GM21619 (cell line): ENCODE results near the gene BTRC.
A peak's percentile ranks its signal among the peaks of the same experiment; 100 is the strongest.

Source experiments
- ATAC-seq: cut with Tn5 transposase; IDR thresholded peaks from one replicate; pipeline ENCODE4 v1.9.1; 2021; ENCODE audit not compliant: unreplicated experiment

Gene BTRC

GRCh38 chr10:101564490-101564991 is 210.6 kb downstream of the BTRC start:
- ATAC-seq = no peak

GRCh38 chr10:101565370-101565900 is 211.5 kb downstream of the BTRC start:
- no peak for ATAC-seq

- no peak for ATAC-seq
These were observed 212.0 kb downstream of the BTRC start for GRCh38 chr10:101565936-101566332.

- no peak for ATAC-seq
These were observed 212.6 kb downstream of the BTRC start for GRCh38 chr10:101566333-101567164.

GRCh38 chr10:101567165-101568006 is 213.4 kb downstream of the BTRC start:
- no peak for ATAC-seq

- no peak for ATAC-seq
These were observed 214.2 kb downstream of the BTRC start for GRCh38 chr10:101568054-101568745.

GRCh38 chr10:101569323-101569621 is 215.3 kb downstream of the BTRC start:
- no peak for ATAC-seq

GRCh38 chr10:101569622-101570427 is 215.9 kb downstream of the BTRC start:
- ATAC-seq = peak; percentile 59

- ATAC-seq = peak; percentile 8
These were observed 216.7 kb downstream of the BTRC start for GRCh38 chr10:101570428-101571270.

GRCh38 chr10:101571271-101571925 is 217.4 kb downstream of the BTRC start:
- ATAC-seq = no peak

- no peak for ATAC-seq
These were observed 218.2 kb downstream of the BTRC start for GRCh38 chr10:101572126-101572525.

GRCh38 chr10:101572785-101573184 is 218.8 kb downstream of the BTRC start:
- no peak for ATAC-seq

GRCh38 chr10:101573885-101574753 is 220.2 kb downstream of the BTRC start:
- ATAC-seq = no peak

- no peak for ATAC-seq
These were observed 221.1 kb downstream of the BTRC start for GRCh38 chr10:101575091-101575490.

- no peak for ATAC-seq
These were observed 221.7 kb downstream of the BTRC start for GRCh38 chr10:101575580-101576210.

GRCh38 chr10:101576211-101576863 is 222.4 kb downstream of the BTRC start:
- no peak for ATAC-seq
